ENCODE results near the gene FAM163B. TPM values are rescaled to one million over a fixed set of nuclear protein-coding genes. Genes with fewer than 3 reads are reported as not detected.

Gene FAM163B
- total RNA-seq, 1 experiment from 2014 or later = not detected

DNA sequence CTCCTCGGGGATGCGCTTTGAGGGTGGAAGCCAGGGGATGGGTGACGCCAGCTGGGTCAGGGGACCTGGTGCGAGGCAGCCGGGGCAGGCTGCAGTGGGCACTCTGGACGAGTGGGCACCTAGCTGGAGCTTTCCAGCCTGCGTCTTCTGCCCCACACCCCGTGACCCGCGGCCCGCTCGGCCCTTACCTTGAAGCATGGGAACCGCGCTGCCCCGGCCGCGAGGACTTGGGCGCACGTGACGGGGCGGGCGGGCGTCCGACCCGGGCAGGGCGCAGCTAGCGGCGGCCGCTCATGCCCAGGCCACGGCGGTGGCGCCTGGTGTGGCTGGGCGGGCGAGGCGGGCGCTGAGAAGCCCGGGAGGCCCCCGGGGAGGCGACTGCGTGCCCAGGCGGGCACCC is 300 bp downstream of the FAM163B start:
- H3K4me3 Mint-ChIP-seq (ENCODE audit: low read depth, unreplicated experiment) = no peak overlapping the region
- peaks cover 85% of the 10 kb centered on the region for H3K27me3 Mint-ChIP-seq (ENCODE audit: unreplicated experiment)
- no peaks in the 10 kb centered on the region for H3K9me3 Mint-ChIP-seq (ENCODE audit: low read depth, unreplicated experiment)
- intact Hi-C loops (cut with micrococcal nuclease; ENCODE audit: unreplicated experiment) = no loop called here
- no peaks in the 10 kb centered on the region for H3K36me3 Mint-ChIP-seq (ENCODE audit: insufficient read depth, unreplicated experiment)
- BruUV-seq (replicated peaks) = no TSS peak
- no peak for DNase-seq
- no peak overlapping the region for H3K27ac Mint-ChIP-seq (ENCODE audit: unreplicated experiment)
- H3K4me1 Mint-ChIP-seq (ENCODE audit: low read depth, unreplicated experiment) = no peaks in the 10 kb centered on the region
- TF ChIP-seq, protein P1, sequence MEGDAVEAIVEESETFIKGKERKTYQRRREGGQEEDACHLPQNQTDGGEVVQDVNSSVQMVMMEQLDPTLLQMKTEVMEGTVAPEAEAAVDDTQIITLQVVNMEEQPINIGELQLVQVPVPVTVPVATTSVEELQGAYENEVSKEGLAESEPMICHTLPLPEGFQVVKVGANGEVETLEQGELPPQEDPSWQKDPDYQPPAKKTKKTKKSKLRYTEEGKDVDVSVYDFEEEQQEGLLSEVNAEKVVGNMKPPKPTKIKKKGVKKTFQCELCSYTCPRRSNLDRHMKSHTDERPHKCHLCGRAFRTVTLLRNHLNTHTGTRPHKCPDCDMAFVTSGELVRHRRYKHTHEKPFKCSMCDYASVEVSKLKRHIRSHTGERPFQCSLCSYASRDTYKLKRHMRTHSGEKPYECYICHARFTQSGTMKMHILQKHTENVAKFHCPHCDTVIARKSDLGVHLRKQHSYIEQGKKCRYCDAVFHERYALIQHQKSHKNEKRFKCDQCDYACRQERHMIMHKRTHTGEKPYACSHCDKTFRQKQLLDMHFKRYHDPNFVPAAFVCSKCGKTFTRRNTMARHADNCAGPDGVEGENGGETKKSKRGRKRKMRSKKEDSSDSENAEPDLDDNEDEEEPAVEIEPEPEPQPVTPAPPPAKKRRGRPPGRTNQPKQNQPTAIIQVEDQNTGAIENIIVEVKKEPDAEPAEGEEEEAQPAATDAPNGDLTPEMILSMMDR (IDR thresholded peaks at IDR 0.05; ENCODE audit: unreplicated experiment) = no peak
- CTCF ChIA-PET = no interaction called here

DNA sequence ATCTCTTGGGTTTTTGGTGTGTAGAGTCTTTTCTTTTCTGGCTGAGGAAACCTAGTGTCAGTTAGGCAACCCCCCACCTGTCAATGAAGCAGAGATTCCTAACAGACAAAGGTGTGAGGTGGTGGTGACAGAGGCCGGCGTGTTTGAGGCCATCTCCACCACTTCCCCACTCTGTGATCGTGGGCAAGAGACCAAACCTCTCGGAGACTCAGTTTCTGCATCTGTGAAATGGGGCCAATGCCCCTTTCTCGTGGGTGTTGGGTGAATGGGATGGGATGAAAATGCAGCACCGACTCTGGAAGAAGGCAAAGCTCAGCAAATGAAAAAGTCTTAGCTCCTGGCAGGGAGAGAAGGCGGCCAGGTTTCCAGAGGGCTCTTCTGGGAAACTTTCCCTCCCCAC is 807 bp downstream of the FAM163B start:
- H3K9me3 Mint-ChIP-seq (ENCODE audit: low read depth, unreplicated experiment) = no peaks in the 10 kb centered on the region
- H3K27ac Mint-ChIP-seq (ENCODE audit: unreplicated experiment) = no peak overlapping the region
- TF ChIP-seq, protein P1 (IDR thresholded peaks at IDR 0.05; ENCODE audit: unreplicated experiment) = no peak
- no peak for DNase-seq
- H3K36me3 Mint-ChIP-seq (ENCODE audit: insufficient read depth, unreplicated experiment) = no peaks in the 10 kb centered on the region
- intact Hi-C loops (cut with micrococcal nuclease; ENCODE audit: unreplicated experiment) = no loop called here
- CTCF ChIA-PET = no interaction called here
- H3K4me3 Mint-ChIP-seq (ENCODE audit: low read depth, unreplicated experiment) = no peak overlapping the region
- H3K4me1 Mint-ChIP-seq (ENCODE audit: low read depth, unreplicated experiment) = no peaks in the 10 kb centered on the region
- H3K27me3 Mint-ChIP-seq (ENCODE audit: unreplicated experiment) = peaks cover 85% of the 10 kb centered on the region
- no TSS peak for BruUV-seq (replicated peaks)

DNA sequence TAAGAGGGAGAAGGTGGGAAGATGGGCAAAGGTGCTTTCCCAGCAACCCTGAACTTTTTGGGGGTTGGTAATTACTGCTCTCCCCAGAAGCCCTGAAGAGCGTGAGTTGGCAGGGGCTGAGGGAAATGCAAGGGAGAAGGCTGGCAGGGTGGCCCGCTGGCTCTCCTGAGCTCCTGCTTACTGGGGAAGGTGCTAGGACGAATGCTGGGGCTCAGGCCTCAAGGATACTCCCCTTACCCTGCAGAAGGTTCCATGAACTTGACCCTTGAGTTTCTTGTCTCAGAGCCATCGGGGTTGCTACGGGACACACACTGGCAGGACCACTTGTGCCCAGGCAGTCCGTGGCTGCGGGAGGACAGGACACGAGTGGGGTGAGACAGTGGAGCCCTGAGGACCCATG is 1.2 kb downstream of the FAM163B start:
- Mint-ChIP-seq H3K9me3 (ENCODE audit: low read depth, unreplicated experiment) (no peaks in the 10 kb centered on the region), H3K36me3 (ENCODE audit: insufficient read depth, unreplicated experiment) (no peaks in the 10 kb centered on the region), H3K4me1 (ENCODE audit: low read depth, unreplicated experiment) (no peaks in the 10 kb centered on the region), H3K27me3 (ENCODE audit: unreplicated experiment) (peaks cover 85% of the 10 kb centered on the region), H3K4me3 (ENCODE audit: low read depth, unreplicated experiment) (no peak overlapping the region), H3K27ac (ENCODE audit: unreplicated experiment) (no peak overlapping the region)
- CTCF ChIA-PET = no interaction called here
- no TSS peak for BruUV-seq (replicated peaks)
- intact Hi-C loops (cut with micrococcal nuclease; ENCODE audit: unreplicated experiment) = no loop called here
- TF ChIP-seq, protein P1 (IDR thresholded peaks at IDR 0.05; ENCODE audit: unreplicated experiment) = no peak
- DNase-seq = no peak

DNA sequence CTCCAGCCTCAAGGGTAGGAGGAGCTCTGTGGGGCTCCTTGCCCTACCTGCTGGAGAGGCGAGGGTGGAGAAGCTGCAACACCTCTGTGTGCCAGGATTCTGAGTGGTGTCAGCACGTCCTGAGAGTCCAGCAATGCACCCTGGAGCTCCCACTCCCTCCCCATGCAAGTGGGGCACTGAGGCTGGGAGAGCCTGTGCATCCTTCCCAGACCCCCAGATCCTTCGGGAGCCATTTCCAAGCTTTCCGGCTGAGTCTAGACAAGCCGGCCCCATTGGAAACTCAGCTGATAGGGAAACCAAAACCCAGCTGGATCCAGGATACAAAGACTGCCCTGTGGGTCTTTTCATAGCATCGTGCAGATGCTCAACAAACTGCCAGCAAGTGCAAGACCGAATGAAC is 1.8 kb downstream of the FAM163B start:
- Mint-ChIP-seq H3K27me3 (ENCODE audit: unreplicated experiment) (peaks cover 84% of the 10 kb centered on the region), H3K36me3 (ENCODE audit: insufficient read depth, unreplicated experiment) (no peaks in the 10 kb centered on the region), H3K27ac (ENCODE audit: unreplicated experiment) (no peak overlapping the region), H3K4me3 (ENCODE audit: low read depth, unreplicated experiment) (no peak overlapping the region), H3K9me3 (ENCODE audit: low read depth, unreplicated experiment) (no peaks in the 10 kb centered on the region), H3K4me1 (ENCODE audit: low read depth, unreplicated experiment) (no peaks in the 10 kb centered on the region)
- DNase-seq = no peak
- intact Hi-C loops (cut with micrococcal nuclease; ENCODE audit: unreplicated experiment) = no loop called here
- TF ChIP-seq, protein P1 (IDR thresholded peaks at IDR 0.05; ENCODE audit: unreplicated experiment) = no peak
- CTCF ChIA-PET = no interaction called here
- BruUV-seq (replicated peaks) = no TSS peak

DNA sequence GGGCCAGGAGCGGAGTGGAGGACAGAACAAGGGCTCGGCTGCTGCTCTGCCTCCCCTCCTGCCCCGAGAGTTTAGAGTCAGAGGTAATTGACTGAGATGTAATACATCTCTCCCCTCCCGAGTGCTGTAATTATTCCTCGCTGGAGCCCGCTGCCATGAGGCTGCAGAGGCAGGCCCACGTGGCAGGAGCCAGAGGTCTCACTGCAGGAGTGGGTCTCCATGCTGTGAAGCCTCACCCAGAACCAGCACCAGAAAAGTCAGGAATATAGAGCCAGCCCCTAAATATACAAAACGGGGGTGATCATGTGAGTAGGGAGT is 2.5 kb downstream of the FAM163B start:
- TF ChIP-seq, protein P1 (IDR thresholded peaks at IDR 0.05; ENCODE audit: unreplicated experiment) = no peak
- no peak overlapping the region for H3K4me3 Mint-ChIP-seq (ENCODE audit: low read depth, unreplicated experiment)
- H3K36me3 Mint-ChIP-seq (ENCODE audit: insufficient read depth, unreplicated experiment) = no peaks in the 10 kb centered on the region
- H3K9me3 Mint-ChIP-seq (ENCODE audit: low read depth, unreplicated experiment) = no peaks in the 10 kb centered on the region
- H3K4me1 Mint-ChIP-seq (ENCODE audit: low read depth, unreplicated experiment) = no peaks in the 10 kb centered on the region
- BruUV-seq (replicated peaks) = no TSS peak
- intact Hi-C loops (cut with micrococcal nuclease; ENCODE audit: unreplicated experiment) = no loop called here
- no peak for DNase-seq
- CTCF ChIA-PET = no interaction called here
- peaks cover 77% of the 10 kb centered on the region for H3K27me3 Mint-ChIP-seq (ENCODE audit: unreplicated experiment)
- H3K27ac Mint-ChIP-seq (ENCODE audit: unreplicated experiment) = no peak overlapping the region

All from Calu3 (cell line).